SKM-1 treated with dmso at 0.1 percent for 144 hours (cell line): ENCODE measurements around the gene FHAD1.

Experiments
- DNase-seq: peaks from one replicate; lab custom pipeline; 2025; ENCODE audit not compliant: unreplicated experiment; lab: John Stamatoyannopoulos, UW

The FHAD1 gene

DNA sequence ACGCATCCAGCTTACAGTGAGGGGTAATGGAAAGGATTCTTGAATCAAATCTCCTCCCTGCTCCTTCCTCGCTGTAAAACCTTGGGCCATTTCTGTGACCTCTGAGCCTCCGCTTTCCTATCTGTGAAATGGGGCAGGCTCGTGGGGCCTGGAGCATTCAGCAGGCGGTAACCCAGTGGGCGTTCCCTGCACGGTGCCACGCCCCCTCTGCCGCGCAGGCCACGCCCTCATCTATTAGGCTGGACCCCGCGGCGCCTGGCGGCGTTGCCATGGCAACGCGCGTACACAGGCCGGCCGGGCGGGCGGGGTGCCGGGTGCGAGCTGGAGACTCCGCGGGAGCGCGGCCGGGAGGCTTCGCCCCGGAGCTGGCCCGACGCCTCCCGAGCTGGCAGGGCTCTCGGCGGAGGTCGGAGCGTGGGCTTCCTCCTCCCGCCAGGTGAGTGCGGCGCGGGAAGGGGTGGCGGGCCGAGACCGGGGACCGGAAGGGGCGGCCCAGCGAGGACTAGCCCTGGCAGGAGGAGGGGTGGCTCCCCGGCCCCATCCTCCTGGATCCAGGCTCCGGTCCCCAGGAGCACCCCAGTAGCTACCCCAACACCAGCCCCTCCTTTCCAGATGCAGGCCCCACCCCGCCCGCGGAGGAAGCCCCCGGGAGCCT lies at the start of gene FHAD1:
FHAD1 (plus strand) TSS at position 264 of the 655 bp plus-strand sequence. CDS start 4,562 bp downstream, outside the sequence.
- no peak for DNase-seq

DNA sequence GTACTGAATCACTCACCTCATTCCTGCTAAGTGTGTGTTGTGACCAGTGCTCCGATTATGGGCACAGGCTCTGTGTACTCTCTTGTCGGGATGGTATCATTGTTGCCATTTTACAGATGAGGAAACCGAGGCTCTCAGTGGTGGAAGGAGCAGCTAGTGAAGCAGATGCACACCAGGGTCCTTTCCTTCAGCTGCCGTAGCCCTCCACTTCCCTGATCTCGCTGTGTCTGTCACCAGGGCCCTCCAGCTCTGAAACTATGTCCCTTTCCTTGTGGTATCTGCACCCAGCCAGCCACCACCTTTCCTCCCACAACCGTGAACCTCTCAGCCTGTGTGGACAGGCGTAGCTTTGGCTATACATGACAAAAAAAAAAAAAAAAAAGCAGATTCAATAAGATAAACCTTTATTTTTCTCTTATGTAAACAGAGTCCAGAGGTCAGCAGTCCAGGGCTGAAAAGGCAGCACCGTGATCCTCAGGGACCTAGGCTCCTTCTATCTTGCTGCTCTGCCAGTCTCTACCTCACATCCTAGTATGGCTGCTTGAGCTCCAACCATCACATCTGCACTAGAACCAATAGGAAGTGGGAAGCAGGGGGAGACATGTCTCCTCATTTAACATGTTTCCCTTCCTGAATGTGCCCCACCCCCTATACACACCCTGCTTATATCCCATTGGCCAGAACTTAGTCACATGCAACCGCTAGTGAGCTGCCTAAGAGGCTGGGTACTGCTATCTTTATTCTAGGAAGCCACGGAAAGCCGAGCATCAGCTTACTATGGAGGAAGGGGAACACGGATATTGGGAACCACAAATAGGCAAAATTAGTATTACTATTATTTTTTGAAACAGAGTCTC lies 49.2 kb upstream of the FHAD1 start:
- DNase-seq: no peak

DNA sequence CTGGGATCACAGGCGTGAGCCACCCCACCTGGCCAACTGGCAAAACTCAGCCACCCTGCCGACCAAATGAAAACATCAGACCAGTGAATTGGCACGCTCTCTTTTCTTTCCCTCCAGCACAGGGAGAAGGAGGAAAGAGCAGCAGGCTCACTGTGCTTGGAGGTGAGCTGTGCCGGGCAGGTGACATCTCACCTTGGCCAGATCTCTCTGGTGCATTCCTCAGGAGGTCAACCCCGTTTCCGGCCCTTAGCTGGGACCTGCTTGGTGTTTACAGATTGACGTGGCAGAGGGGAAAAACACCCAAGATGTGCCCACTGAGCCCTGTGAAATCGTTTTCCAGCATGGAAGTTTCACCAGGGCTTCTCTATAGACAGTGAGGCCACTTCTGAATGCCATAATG lies 48.3 kb upstream of the FHAD1 start:
- no peak for DNase-seq

DNA sequence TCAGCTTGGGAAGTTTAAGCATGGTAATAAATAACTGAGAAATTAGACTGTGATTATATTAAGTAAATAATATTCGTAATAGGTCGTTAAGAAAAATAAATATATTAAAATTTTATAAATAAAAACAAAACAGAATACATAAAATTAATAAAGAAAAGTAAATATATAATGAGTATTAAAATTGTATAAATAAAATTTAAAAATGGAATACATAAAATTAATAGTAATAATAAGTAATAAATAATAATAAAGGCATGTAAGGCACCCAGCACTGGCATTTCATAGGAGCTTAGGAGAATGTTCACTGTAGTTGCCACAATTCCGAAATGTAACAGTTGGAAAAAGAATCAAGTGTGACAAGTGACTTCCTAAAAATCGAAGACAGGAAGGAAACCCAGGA lies 45.8 kb upstream of the FHAD1 start:
- no peak for DNase-seq

DNA sequence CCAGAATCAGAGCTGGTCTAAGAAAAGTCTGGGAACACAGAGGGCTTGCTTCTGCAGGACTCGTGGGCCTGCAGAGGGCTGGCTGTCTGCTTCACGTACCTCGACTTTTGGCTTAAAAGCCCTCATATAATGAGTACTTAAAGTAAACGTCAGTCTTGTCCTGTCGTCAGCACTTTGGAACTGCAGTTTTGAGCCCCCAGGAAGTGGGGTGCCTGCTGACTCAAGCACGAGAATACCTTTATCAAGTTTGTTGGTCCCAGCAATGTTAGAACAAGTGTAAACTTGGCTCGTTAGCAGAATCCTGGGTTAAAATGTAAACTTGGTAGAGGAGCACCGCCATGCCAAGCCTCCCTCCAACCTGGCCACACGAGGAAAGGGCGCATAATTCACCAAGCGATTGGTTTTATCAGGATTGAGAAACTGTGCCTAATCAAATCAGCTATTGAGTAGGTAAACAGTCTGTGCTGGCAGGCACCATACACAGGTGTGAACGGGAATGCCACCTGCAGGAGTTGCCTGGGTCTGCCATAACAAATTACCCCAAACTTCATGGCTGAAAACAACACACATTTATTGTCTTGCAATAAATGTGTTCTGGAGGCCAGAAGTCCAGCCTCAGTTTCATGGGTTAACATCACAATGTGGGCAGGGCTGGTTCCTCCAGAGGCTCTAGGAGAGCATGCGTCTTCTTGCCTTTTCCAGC lies 45.0 kb upstream of the FHAD1 start:
- DNase-seq: no peak

DNA sequence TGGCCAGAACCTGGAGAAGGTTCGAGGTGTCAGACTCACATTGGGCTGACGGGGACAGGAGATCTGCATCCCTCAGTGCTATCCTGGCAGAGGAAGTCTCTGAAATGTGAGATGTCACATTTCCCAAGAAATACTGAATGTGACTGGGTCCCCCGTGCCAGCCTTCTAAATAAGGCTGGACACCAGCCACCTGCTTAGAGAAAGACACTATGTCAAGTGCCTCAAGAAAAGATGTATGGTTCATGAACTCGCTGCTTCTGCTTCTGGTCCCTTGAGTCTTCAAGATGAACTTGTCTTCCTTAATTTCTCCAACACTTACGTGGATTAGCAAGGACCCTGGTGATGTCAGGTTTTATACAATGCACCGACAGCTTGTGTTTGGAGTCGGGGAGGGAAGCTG lies 42.1 kb upstream of the FHAD1 start:
- no peak for DNase-seq

DNA sequence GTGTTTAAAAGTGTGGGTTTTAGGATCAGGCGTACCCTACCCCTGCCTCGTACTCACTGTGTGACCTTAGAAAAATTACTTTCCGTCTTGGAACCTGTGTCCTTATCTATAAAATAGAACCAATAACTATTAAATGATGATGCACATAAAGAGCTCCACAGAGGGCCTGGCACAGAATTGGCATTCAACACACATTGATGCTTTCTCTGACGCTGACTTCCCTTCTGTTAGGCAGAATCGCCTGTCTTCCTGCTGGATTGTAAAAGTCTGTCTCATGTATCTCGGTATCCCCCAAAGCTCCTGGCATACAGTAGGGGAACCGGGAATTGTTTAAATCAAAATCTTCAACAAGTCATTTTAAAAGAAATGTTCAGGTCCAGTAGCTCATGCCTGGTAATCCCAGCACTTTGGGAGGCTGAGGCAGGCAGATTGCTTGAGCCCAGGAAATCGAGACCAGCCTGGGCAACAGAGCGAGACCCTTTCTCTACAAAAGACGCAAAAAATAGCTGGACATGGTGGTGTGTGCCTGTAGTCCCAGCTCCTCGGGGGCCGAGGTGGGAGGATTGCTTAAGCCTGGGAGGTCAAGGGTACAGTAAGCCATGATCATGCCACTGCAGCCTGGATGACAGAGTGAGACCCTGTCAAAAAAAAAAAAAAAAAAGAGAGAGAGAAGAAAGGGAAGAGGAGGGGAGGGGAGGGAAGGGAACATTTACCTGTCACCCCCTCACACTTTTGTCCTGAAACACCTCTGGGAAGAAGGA lies 41.3 kb upstream of the FHAD1 start:
- DNase-seq: no peak

DNA sequence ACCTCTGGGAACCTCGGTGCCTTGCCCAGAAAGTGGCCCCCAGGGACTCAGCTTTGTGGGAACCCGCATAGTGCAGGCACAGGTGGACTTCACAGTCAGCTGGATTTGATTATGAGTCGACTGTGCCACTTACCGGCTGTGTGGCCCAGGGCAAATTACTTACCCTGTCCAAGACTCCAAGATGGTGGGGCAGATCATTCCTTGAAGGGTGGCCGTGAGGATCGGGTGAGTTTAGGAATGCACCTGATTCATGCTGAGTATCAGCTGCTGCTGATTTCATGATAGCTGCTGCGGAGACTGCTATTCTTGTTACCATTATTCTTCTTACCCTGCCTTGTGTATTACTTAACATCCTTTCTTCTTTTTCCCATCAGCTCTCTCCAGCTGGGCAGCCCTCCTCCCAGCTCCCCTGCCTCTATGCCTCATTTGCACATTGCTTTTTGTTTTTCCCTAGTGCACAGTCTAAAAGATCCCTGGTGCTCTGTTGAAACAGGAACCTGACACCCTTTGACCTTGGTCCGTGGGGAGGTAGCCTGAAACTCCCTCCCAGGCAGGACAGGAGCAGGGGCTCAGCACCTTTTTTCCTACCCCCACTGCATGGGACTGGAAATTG lies 40.5 kb upstream of the FHAD1 start:
- DNase-seq: no peak

DNA sequence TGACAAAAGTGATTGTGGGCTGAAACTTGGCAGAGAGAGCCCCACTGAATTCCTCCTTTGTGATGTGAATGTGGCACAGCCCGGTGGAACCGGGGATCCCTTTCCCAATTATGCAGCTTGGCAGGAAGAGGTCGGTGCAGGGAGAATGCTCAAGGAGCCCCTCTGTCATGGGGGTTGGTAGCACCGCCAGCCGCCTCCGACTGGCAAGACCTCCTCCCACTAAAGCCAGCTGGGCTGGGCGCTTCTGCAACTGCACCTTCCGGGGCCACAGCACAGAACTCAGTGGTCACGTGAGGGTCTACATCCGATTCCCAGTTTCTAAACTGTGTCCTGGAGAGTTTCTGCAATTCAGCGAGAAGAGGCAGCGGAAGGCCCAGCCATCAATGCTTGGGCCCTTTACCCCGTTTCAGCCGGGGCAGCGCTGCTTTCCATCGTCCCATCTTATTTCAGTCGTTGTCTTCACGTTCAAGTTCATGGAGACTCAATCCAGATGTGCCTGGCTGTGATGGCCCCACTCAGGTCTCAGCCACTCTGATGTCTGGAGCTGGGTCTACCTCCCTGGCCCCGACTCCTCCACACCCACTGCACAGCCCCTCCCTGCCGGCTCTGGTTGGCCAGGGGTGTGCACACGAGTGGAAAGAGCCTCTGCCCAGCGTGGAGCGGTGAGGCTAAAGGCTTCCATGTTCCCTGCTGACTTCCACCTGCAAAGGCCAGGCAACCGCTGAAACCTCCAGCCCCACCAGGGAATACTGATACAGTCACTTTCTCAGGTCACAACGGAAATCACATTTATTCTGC lies 39.8 kb upstream of the FHAD1 start:
- no peak for DNase-seq

DNA sequence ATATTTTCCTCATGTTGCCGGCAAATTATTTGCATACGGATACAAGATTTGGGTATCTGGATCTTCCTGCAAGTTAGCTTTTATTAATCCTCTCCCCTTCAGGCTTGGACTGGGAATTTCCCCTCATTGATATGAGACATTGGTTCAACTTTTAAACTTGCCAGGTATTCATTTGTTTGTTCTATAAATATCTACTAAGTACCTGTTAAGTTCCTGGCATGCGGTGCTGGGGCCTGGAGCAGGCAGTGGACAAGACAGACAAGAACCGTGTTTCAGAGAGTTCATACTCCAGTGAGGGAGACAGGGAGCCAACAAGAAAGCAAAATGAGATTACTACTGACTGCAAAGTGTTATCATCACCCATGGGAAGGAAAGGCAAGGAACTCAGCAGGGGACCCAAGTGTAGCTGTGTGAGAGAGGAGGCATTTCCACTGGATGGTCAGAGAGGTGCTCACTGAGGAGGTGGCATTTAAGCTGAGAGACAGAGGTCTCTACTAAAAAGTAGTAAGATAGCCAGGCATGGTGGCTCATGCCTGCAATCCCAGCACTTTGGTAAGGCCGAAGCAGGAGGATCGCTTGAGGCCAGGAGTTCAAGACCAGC lies 39.1 kb upstream of the FHAD1 start:
- no peak for DNase-seq

DNA sequence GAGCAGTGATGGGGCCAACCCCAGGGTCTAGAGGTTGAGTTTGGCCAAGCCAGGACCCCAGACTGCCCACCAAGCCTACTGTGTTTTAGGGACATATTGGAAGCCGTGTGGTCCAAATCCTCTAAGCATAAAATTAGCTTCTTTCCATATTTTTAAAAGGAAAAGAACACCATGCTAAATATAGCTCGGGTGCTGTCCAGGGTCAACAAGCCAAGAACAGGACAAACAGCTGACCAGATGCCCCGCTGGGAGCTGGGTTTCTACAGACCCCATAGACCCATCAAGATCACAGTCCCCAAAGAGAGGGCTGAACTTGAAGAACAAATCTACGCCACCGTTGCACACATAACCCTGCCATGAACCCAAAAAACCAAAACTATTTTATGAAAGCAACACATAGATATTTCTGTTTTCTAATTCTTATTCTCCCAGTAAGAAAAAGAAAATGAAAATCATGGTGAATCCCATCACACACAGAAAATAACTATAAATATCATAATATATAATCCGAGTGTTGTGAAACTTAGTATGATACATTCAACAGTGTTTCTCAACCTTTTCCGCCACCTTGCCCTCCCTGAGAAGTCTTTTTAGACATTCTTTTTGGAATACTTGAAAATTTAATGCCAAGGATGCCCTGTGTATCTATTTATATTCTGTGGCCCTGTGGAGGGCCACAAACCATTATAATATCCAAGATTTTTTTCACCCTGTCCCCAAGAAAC lies 36.2 kb upstream of the FHAD1 start:
- DNase-seq: no peak

DNA sequence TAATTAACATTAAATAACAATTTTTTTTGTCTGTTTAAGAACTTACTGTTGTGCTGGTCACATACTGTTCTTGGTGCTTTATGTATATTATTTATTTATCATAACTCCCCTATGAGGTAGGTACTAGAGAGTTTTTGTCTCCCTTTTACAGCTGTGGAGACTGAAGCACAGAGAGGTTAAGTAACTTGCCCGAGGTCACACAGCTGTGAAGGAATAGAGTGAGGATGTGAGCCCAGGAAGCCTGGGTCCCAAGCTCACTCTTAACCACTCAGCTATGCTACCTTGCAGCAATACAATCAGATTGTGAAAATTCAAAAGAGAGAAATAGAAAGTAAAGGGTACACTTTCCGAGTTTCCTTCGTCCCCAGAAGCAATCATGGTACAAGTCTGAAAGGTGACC lies 35.6 kb upstream of the FHAD1 start:
- DNase-seq: no peak

DNA sequence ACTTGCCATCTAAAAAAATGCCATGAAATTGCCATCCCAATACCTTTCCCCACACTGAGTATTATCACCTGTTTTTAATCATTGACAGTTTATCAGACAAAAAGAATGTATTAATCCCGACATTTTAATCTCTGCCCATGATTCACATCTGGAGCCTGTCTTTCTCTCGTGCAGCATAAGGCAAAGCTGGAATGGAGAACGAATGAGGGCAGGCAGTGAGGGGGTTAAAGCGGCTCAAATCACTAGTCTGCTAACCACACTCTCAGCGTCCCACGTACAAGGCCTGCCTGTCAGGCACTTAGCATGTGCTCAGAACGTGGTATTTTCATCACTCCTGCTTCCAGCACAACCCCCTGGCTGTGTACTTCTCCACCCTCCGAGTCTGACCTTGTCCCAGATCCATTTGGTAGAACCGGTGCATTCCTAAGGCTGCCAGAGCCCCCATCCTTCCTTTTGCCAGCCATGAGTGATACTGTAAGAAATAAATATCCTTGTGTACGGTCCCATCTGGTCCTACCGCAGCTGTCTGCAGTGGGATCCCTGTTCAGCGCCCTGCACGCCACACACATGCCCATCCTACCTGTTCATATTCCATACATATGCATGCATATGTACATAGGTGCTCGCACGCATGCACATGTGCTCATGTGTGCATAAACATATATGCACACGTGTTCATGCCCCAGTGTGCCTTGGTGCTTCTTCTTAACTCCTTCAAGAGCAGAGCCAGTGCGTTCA lies 34.6 kb upstream of the FHAD1 start:
- DNase-seq: no peak

DNA sequence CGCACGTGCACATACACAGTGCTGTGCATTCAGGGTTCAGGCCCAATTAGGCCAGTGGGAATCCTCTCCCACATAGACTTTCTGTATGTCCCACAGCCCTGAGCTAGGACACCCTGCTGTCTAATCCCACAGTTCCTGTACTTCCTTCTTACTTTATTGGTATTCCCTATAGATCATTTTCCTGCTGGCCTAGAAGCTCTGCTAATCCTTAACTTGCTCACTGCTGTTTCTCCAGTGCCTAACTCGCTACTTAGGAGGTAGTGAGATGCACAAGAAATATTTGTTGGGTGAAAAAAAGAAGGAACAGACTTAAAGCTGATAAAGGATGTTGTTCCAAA lies 34.1 kb upstream of the FHAD1 start:
- DNase-seq: no peak

DNA sequence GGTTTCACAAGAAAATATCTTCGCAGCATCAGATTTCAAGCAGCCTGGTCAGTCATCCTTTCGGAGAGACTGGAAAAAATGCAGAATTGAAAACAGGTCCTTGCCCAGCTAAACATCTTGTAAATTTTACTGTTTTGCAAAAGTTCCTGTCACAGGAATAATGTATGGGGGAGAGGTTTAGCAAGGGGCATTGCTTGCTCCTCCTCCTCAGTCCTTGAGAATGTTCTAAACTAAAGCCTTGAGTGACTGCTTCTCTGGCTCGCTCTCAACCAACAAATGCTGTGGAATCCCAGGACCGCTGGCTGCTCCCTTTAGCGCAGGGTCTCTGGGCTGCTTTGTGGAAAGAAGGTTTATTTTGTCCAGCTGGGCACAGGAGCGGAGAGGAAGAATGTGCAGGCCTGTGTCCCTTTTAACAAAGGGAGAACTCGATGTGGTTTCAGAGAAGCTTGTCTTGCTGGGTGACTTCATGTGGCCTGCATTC lies 33.6 kb upstream of the FHAD1 start:
- no peak for DNase-seq

DNA sequence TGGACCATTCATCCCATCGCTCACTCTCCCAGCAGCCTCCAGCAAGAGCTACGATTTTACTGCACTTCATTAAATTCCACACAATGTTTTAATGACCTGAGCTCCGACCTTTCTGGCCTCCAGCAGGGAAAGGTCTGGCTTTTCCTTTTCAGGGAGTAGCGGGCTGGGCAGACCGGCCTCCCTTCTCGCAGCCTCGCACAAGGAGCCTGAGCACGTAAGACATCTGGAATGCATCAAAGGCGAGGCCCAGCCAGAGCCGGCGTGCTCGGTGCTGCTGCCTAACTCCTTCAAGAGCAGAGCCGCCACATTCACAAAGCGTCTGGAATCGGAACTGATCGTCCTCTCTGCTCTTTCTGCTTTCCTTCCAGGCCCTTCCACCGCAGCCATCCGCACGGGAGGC lies 32.5 kb upstream of the FHAD1 start:
- no peak for DNase-seq

DNA sequence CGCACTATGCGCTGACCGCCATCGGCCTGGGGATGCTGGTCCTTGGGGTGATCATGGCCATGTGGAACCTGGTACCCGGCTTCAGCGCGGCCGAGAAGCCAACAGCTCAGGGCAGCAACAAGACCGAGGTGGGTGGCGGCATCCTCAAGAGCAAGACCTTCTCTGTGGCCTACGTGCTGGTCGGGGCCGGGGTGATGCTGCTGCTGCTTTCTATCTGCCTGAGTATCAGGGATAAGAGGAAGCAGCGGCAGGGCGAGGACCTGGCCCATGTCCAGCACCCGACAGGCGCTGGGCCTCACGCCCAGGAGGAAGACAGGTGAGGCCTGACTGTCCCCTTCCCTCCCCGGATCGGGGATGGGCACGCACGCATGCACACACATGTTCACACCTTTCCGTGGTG lies 31.9 kb upstream of the FHAD1 start:
- no peak for DNase-seq

DNA sequence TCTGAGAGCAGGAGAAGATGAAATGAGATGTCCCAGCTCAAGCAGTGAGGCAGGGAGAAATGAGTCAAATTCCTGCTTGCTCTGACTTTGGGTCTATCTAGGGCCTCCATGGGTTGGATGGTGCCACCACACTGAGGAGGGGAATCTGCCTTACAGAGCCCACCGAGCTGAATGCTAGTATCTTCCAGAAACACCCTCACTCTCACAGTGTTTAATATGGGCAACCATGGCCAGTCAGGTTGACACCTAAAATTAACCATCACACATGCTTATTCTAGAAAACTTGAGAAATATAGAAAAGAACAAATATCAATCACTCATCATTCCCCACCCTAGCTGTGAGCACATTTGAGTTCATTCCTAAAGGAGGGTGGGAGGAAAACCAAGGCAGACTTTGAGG lies 29.4 kb upstream of the FHAD1 start:
- DNase-seq: no peak
